Femur (tissue), 1 donor: ENCODE results near the gene POLN.

Experiments used
- DNase-seq: peaks from one replicate; pipeline ENCODE4 v3.0.0-alpha.2; 2017

POLN gene

GRCh38 chr4:2241410-2242353 is at the start of gene POLN, which contains the start of gene HAUS3:
Gene POLN (minus strand): TSS chr4:2242121. CDS start chr4:2229231, 12,890 bp downstream.
Gene HAUS3 (minus strand): TSS chr4:2242121. CDS start chr4:2240946, 1,175 bp downstream.
- DNase-seq: peak; percentile 99

GRCh38 chr4:2290974-2291704 is 49.2 kb upstream of the POLN start:
- peak; percentile 22 for DNase-seq

GRCh38 chr4:2290488-2290887 is 48.6 kb upstream of the POLN start:
- DNase-seq: peak; percentile 15

- no peak for DNase-seq
Measured at GRCh38 chr4:2289955-2290333, 48.0 kb upstream of the POLN start.

- peak; percentile 13 for DNase-seq
Measured at GRCh38 chr4:2289311-2289954, 47.5 kb upstream of the POLN start.

- no peak for DNase-seq
Measured at GRCh38 chr4:2288051-2288541, 46.2 kb upstream of the POLN start.

GRCh38 chr4:2287594-2287915 is 45.6 kb upstream of the POLN start:
- DNase-seq: peak; percentile 15

GRCh38 chr4:2286904-2287593 is 45.1 kb upstream of the POLN start:
- DNase-seq: peak; percentile 16

GRCh38 chr4:2285613-2286381 is 43.9 kb upstream of the POLN start:
- DNase-seq: peak; percentile 18

- DNase-seq: no peak
Measured at GRCh38 chr4:2284934-2285612, 43.2 kb upstream of the POLN start.

- DNase-seq: no peak
Measured at GRCh38 chr4:2284161-2284933, 42.4 kb upstream of the POLN start.

- no peak for DNase-seq
Measured at GRCh38 chr4:2283199-2283711, 41.3 kb upstream of the POLN start.

GRCh38 chr4:2281575-2282343 is 39.8 kb upstream of the POLN start:
- DNase-seq: no peak

- no peak for DNase-seq
Measured at GRCh38 chr4:2280531-2281300, 38.8 kb upstream of the POLN start.

GRCh38 chr4:2277956-2278355 is 36.0 kb upstream of the POLN start:
- DNase-seq: no peak

GRCh38 chr4:2276581-2277325 is 34.8 kb upstream of the POLN start:
- no peak for DNase-seq

GRCh38 chr4:2275546-2276251 is 33.8 kb upstream of the POLN start:
- DNase-seq: no peak
